Urinary bladder (tissue), 4 donors: ENCODE results near the gene TTLL4. TPM values are rescaled to one million over a fixed set of nuclear protein-coding genes. Genes with fewer than 3 reads are reported as not detected.
"Not testable (repeated sequence)": the region's sequence is repeated elsewhere in the genome, so short reads cannot be mapped to it uniquely, and the experiment has no call there.

ENCODE experiments used
- DNase-seq: peaks from one replicate; pipeline ENCODE4 v3.0.0-alpha.2; 2015; ENCODE audit errors: extremely low spot score
- H3K27ac ChIP-seq: one replicate; pipeline ENCODE4 v1.5.1; 2013; ENCODE audit warnings: low read depth, mild to moderate bottlenecking, moderate library complexity
- H3K36me3 ChIP-seq: one replicate; pipeline ENCODE4 v1.6.1; 2013; ENCODE audit warnings: mild to moderate bottlenecking, moderate library complexity; ENCODE audit not compliant: insufficient read depth
- H3K4me1 ChIP-seq: one replicate; pipeline ENCODE4 v1.6.1; 2013; ENCODE audit warnings: mild to moderate bottlenecking, moderate library complexity; ENCODE audit not compliant: insufficient read depth
- H3K4me3 ChIP-seq: one replicate; pipeline ENCODE4 v1.5.1; 2013; ENCODE audit warnings: low read depth, low read length
- WGBS: extraction: QIAGEN DNeasy Blood & Tissue Kit; methylation state at CpG from one replicate; pipeline ENCODE4 v1.1.7; 2013; 5-methylcytosine and 5-hydroxymethylcytosine counted together
- polyA plus RNA-seq: library from polyadenylated mRNA; stranded (reverse); fragments of 200-250 nt; gene quantifications from one replicate; pipeline ENCODE4 v1.2.3, GENCODE V29; 2013
- total RNA-seq: library from RNA; depleted of rRNA; stranded (reverse); fragments of >200 nt; gene quantifications from one replicate; pipeline ENCODE4 v1.2.3, GENCODE V29; 2014
- donor health status: healthy with polysubstance abuse.
- donor health status: healthy.

The TTLL4 gene
- total and polyA plus RNA-seq, 2 donors = 8.8 to 9.0 TPM

GRCh38 chr2:218744615-218745014 is 34.0 kb downstream of the TTLL4 start:
- 80% methylated on average over 3 of the region's 3 CpGs for WGBS
- no peak for DNase-seq
- H3K36me3 ChIP-seq = no peaks in the 10 kb centered on the region
- H3K27ac ChIP-seq = no peak overlapping the region
- H3K4me3 ChIP-seq = no peak overlapping the region
- no peaks in the 10 kb centered on the region for H3K4me1 ChIP-seq

GRCh38 chr2:218745160-218745558 is 34.5 kb downstream of the TTLL4 start:
- Histone ChIP-seq H3K27ac (no peak overlapping the region), H3K4me1 (no peaks in the 10 kb centered on the region), H3K4me3 (no peak overlapping the region), H3K36me3 (no peaks in the 10 kb centered on the region)
- no peak for DNase-seq
- 85% methylated on average over 5 of the region's 5 CpGs for WGBS

- DNase-seq = no peak
- WGBS = 83% methylated on average over 10 of the region's 10 CpGs
- no peaks in the 10 kb centered on the region for H3K36me3 ChIP-seq
- no peak overlapping the region for H3K27ac ChIP-seq
- no peak overlapping the region for H3K4me3 ChIP-seq
- H3K4me1 ChIP-seq = no peaks in the 10 kb centered on the region
These were observed 35.2 kb downstream of the TTLL4 start for GRCh38 chr2:218745559-218746469.

GRCh38 chr2:218746470-218746795 is 35.8 kb downstream of the TTLL4 start:
- Histone ChIP-seq H3K36me3 (no peaks in the 10 kb centered on the region), H3K27ac (no peak overlapping the region), H3K4me3 (no peak overlapping the region), H3K4me1 (no peaks in the 10 kb centered on the region)
- DNase-seq = no peak
- 95% methylated on average over 1 of the region's 1 CpG for WGBS

- Histone ChIP-seq H3K4me1 (no peaks in the 10 kb centered on the region), H3K36me3 (no peaks in the 10 kb centered on the region), H3K27ac (no peak overlapping the region), H3K4me3 (no peak overlapping the region)
- no peak for DNase-seq
- 96% methylated on average over 10 of the region's 10 CpGs for WGBS
These were observed 36.3 kb downstream of the TTLL4 start for GRCh38 chr2:218746960-218747359.

DNA sequence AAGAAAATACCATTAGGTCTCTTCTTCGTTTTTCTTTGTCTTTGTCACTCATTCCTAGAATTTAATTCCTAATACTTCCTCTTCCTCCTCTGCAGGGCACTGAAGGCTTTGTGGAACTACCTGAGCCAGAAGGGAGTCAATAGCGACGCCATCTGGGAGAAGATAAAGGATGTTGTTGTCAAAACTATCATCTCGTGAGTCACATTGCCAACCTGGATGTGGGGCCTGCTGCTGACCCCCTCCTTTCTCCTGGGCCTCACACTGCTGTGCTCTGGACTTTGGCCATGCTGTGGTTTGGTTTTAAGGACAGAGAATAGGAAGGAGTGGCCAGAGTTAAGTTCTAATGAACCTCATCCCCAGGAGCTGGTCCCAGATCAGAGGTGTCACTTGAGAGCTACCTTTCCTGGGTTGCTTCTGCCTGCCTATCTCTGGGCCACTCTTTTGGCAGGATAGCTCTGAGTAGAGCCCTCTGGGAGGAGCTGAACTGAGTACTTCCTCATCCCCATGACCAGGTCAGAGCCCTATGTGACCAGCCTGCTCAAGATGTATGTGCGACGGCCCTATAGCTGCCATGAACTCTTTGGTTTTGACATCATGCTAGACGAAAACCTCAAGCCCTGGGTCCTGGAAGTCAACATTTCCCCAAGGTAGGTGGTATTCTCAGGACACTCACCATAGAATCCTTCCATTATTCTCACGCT is 38.3 kb downstream of the TTLL4 start:
- 93% methylated on average over 8 of the region's 8 CpGs for WGBS
- Histone ChIP-seq H3K27ac (no peak overlapping the region), H3K4me3 (no peak overlapping the region), H3K4me1 (no peaks in the 10 kb centered on the region), H3K36me3 (no peaks in the 10 kb centered on the region)
- no peak for DNase-seq

DNA sequence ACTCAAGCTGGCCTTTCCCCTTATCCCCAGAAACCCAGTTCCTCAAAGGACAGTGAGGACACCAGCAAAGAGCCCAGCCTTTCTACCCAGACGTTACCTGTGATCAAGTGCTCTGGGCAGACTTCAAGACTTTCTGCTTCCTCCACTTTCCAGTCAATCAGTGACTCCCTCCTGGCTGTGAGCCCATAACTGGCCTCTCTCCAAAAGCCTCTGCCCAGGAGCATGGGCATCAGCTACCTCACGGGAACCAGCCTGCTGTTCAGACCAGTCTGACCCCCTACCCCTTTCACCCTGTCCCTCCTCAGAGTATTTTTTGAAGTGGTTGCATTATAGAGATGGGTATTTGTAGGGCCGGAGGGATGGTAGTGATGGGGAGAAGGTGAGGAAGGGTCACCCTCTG is 43.6 kb downstream of the TTLL4 start:
- WGBS = 93% methylated on average over 3 of the region's 3 CpGs
- Histone ChIP-seq H3K4me3 (no peak overlapping the region), H3K36me3 (no peaks in the 10 kb centered on the region), H3K4me1 (no peaks in the 10 kb centered on the region), H3K27ac (no peak overlapping the region)
- no peak for DNase-seq

- no peak for DNase-seq
- Histone ChIP-seq H3K4me1 (no peaks in the 10 kb centered on the region), H3K4me3 (no peak overlapping the region), H3K36me3 (no peaks in the 10 kb centered on the region), H3K27ac (no peak overlapping the region)
- 93% methylated on average over 7 of the region's 7 CpGs for WGBS
These were observed 44.1 kb downstream of the TTLL4 start for GRCh38 chr2:218754781-218755180.

- H3K36me3 ChIP-seq = no peaks in the 10 kb centered on the region
- H3K27ac ChIP-seq = no peak overlapping the region
- H3K4me1 ChIP-seq = no peaks in the 10 kb centered on the region
- WGBS = 99% methylated on average over 3 of the region's 3 CpGs
- H3K4me3 ChIP-seq = no peak overlapping the region
- DNase-seq = no peak
These were observed 44.5 kb downstream of the TTLL4 start for GRCh38 chr2:218755198-218755566.

DNA sequence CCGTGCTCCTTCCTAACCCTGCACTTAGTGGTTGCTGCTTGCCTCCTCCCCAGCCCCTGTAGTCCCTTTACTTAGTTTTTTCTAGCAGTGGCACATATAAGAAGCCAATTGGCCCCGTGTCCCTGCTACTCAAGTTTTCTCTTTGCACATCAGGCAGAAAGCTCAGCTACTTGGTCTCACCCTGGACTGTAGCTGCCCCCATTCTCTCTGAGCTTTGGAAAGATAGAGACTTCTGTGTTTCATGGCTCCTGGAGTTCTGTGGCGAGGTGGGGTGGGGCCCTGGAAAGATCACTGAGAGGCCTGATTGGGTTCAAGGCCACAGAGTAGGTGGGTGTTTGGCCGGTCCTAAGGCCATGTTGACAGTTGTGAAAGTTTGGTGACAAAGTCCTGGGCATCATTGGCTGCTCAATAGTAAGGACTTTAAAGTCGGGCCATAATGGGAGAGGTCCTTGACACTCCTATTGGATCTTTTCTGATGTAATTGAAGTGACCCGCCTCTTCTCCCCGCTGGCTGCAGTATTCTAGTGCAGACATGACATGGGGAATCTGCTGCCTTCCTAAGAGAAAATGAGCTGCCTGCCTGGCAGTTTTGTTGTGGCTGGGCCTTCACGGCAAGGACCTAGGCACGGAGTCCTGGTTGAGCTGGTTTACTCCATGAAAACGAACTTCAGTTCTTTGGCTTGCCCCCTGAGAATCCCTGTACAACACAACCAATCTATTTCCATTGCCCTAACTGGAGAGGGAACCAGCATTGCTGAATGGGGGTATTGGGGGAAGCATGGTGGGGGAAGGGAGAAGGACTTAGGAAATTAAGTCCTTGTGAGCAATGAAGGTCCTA is 45.2 kb downstream of the TTLL4 start:
- DNase-seq = no peak
- no peaks in the 10 kb centered on the region for H3K36me3 ChIP-seq

GRCh38 chr2:218756599-218757377 is 46.2 kb downstream of the TTLL4 start:
- Histone ChIP-seq H3K4me1 (no peaks in the 10 kb centered on the region), H3K27ac (no peak overlapping the region), H3K36me3 (no peaks in the 10 kb centered on the region), H3K4me3 (no peak overlapping the region)
- DNase-seq = no peak
- WGBS = 85% methylated on average over 6 of the region's 6 CpGs

More for the DNA sequence above, 45.2 kb downstream of the TTLL4 start:
- 95% methylated on average over 10 of the region's 10 CpGs for WGBS
- Histone ChIP-seq H3K4me1 (no peaks in the 10 kb centered on the region), H3K27ac (no peak overlapping the region), H3K4me3 (no peak overlapping the region)

GRCh38 chr2:218761795-218762194 is 51.2 kb downstream of the TTLL4 start:
- Histone ChIP-seq H3K4me1 (no peaks in the 10 kb centered on the region), H3K36me3 (no peaks in the 10 kb centered on the region), H3K4me3 (no peak overlapping the region), H3K27ac (no peak overlapping the region)
- no peak for DNase-seq
- WGBS = 91% methylated on average over 2 of the region's 2 CpGs

DNA sequence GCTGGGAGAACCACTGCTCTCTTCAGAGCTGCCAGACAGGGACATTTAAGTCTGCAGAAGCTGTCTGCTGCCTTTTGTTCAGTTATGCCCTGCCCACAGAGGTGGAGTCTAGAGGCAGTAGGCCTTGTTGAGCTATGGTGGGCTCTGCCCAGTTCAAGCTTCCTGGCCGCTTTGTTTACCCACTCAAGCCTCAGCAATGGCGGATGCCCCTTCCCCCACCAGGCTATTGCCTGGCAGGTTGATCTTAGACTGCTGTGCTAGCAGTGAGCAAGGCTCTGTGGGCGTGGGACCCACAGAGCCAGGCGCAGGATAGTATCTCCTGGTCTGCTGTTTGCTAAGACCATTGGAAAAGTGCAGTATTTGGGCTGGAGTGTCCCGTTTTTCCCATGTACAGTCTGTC is 62.1 kb downstream of the TTLL4 start:
- not testable (repeated sequence) for H3K4me3 ChIP-seq, H3K4me1 ChIP-seq, H3K36me3 ChIP-seq, H3K27ac ChIP-seq, DNase-seq
- 91% methylated on average over 5 of the region's 5 CpGs for WGBS
